ENCODE data around the gene ZC3H4.
"Not testable (repeated sequence)": the region's sequence is repeated elsewhere in the genome, so short reads cannot be mapped to it uniquely, and the experiment has no call there.

ZC3H4 gene

DNA sequence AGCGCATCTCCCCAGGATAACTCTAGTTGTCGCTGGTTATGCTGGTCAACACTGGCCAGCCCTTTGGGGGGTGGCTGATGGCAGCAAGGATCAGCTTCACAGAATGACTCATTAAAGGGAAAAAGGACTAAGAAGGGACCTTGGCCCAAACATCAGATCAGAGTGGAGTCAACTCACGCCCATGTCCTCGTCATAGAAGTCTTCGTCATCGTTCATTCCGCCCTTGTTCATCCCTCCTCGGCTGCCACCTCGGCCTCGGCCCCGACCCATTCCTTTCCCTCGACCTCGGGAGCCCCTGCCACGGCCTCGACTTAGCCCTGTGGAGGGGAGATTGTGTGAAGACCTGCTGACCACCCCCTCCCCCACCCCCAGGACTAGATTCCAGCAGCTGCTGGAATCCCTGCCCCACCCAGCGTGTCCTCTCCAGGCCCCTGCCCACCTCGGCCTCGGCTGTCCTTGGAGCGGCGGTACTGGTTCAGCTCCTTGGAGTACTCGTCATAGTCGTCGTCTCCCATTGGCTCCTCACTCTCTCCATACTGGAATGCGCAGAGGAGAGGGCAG lies 28.6 kb downstream of the ZC3H4 start:
- no peak for DNase-seq (ENCODE audit: low read depth in 2 of 2, low spot score in 1 of 2)

DNA sequence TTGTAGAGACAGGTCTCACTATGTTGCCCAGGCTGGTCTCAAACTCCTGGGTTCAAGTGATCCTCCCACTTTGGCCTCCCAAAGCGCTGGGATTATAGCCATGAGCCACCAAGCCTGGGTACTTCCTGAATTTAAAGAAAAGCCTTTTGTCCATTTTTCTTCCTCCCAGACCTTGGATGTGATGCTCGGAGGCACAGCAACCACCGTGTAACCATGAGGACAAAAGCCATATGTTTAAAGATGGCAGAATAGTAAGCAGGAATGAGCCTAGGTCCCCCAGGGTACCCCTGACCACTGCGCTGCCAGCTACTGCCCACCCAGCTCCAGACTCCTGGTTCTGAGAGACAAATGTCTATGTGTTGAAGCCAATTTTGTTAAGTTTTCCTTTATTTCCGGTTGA lies 31.1 kb downstream of the ZC3H4 start:
- DNase-seq (ENCODE audit: low read depth in 2 of 2, low spot score in 1 of 2) = no peak

DNA sequence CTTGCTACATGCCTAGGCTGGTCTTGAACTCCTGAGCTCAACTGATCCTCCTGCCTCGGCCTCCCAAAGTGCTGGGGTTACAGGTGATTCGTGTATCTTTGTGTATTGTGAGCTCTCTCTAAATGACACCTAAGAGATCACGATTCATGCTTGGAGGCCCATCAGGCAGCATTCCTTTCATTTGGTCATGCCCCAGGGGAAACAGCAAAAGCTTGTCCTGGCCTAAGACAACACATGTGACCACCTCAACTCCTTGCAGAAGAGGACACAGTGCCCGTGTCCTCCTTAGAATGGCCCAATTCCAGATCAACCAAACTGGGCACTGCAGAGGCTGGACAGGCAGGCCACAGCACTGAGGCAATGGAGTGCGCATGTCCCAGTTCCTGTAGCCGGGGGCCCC lies 32.5 kb downstream of the ZC3H4 start:
- no peak for DNase-seq (ENCODE audit: low read depth in 2 of 2, low spot score in 1 of 2)

DNA sequence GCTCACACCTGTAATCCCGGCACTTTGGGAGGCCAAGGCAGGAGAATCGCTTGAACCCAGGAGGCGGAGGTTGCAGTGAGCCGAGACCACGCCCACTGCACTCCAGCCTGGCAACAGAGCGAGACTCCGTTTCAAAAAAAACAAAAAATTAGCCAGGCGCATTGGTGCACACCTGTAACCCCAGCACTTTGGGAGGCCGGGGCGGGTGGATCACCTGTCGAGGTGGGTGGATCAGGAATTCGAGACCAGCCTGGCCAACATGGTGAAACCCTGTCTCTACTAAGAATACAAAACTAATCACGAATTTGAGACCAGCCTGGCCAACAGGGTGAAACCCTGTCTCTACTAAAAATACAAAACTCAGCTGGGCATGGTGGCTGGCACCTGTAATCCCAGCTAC lies 35.2 kb downstream of the ZC3H4 start:
- DNase-seq (ENCODE audit: low read depth in 2 of 2, low spot score in 1 of 2) = not testable (repeated sequence)

DNA sequence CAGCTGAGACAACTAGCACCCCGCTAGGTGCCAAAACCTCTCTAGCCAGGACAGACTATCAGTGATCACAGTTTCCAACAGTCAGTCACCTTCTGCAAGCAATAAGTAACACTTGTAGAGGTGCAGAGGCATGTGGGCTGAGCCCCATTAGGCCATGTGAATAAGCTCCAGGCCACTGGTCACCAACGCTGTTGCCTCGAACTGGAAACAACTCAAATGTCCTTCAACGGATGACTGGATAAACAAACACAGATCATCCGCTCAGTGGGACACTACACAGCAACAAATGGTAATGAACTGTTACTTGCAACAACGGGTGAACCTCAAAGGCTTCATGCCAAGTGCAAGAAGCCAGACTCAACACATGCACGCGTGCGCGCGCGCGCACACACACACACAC lies 37.6 kb downstream of the ZC3H4 start:
- no peak for DNase-seq (ENCODE audit: low read depth in 2 of 2, low spot score in 1 of 2)

DNA sequence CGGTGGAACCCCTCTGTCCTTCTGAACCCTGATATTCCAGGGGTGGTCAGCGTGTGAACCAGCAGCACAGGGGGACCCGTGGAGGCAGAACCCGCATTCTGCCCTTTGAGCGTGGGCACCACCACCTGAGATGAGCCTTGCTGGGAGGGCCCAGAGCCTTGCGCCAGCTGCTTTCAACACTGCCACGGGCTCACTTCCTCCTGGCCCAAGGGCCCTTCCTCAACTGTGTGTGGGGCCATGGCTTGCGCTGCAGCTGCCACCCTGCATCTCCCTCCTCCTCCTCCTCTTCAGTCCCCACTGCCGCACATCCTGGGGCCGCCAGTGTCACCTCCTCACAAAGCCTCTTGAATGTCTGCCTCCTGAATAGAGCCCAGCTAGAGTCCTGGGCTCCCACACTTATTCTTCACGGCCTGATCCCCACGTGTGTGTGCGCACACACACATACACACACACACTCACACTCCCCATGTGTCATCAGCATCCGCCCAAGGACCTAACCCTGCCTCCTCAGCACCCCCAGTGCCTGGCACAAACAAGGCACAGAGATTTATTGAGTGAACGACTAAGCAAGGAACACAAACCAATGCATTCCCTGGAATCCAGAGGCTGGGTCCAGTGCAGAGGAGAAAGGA lies 38.3 kb downstream of the ZC3H4 start:
- no peak for DNase-seq (ENCODE audit: low read depth in 2 of 2, low spot score in 1 of 2)

DNA sequence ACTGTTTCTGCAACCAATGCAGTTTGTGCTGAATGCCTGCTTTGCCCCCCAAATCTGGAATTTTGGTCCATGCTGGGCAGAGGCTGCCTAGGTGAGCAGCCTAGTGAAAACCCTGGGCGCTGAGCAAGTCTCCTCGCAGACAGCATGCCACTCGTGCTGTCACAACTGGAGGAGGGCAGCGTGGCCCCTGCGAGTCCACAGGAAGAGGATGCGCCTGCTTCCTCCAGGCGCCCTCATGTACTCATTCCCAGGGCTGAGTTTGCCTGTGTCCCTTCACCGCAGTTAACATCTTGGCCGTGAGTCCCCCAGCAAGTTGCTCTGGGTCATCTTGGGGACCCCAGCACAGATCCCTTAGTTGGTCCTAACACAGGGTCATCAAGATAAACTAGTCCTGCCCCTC lies 39.0 kb downstream of the ZC3H4 start:
- no peak for DNase-seq (ENCODE audit: low read depth in 2 of 2, low spot score in 1 of 2)

DNA sequence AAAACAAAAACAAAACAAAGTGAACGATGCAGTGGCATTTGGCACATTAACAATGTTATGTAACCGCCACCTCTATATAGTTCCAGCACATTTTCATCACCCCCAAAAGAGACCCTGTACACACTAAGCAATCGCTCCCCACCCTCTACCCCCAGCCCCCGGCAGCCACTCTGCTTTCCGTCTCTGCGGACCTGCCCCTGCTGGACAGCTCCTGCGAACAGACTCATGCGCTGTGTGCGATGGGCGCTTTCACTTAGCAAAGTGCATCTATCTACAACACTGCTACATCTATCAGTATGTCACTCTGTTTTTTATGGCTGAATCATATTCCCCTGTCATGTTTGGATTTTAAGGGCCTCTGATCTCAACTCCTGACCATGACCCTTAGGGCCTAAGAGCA lies 40.0 kb downstream of the ZC3H4 start:
- DNase-seq (ENCODE audit: low read depth in 2 of 2, low spot score in 1 of 2) = no peak

DNA sequence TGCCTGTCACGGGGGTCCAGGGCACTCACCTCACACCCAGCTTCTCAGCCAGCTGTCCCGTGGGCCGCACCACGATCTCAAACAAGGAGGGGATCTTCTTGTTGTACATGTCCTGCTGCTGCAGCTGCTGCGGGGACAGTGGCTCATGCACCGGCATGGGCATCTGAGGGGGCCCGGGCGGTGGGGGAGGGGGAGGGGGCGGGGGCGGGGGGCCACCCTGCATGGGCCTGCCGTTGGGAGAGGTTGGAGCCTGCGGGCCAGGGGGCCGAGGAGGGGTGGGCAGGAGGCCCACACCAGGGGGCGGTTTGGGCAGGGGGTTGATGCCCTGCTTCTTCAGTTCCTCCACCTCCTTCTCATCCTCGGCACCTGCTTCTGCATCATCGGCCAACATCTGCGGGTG lies 41.3 kb downstream of the ZC3H4 start:
- no peak for DNase-seq (ENCODE audit: low read depth in 2 of 2, low spot score in 1 of 2)

DNA sequence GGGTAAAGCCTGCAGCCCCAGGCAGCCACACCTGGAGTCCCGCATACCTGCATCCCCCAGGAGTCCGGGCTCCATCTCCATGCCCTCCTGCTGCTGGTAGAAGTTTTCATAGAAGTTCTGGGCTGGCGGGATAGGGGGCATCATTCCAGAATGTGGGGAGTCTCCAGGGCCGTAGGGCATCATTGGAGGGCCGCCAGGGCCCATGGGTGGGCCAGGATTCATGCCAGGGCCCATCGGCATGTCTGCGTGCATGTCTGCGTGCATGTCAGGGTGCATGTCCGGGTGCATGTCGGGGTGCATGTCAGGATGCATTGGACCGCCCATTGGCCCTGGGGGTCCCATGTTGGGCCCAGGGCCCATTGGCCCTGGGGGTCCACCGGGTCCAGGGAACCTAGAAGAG lies 41.8 kb downstream of the ZC3H4 start:
- DNase-seq (ENCODE audit: low read depth in 2 of 2, low spot score in 1 of 2) = no peak

DNA sequence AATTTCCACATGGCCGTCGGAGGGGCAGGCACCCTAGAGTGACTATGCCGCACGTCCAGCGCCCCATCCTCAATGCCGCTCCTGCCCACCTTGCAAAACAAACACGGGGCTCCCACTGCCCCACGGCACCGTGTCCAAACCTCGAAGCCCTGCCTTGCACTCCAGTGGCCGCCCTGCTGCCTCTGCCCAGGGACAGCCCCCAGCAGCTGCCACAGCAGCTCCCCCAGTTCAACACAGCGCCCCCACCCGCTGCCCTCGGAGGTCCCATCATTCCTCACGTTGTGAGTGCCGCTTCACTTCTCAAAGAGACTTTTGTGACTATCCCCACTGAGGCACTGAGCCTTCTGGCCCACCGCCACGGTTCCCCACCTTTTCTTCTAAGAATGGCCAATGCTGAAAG lies 42.8 kb downstream of the ZC3H4 start:
- no peak for DNase-seq (ENCODE audit: low read depth in 2 of 2, low spot score in 1 of 2)

DNA sequence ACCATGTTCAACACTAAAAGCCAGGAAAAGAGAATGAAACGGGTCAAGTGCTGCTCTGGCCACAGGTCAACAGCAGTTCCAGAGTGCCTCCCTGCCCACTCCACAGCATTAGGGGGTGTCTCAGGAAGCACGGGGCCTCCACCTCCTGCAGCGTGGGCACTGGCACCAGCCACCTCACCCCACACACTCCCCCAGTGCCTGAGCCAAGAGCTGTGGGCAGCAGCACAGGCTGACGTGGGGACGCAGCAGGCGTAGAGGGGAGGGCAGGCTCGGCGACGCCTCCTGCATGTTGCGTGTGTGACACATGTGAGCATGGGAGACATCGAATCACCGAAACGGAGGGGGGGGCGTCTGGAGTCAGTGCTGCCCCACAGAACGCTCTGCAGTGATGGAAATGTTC lies 43.8 kb downstream of the ZC3H4 start:
- DNase-seq (ENCODE audit: low read depth in 2 of 2, low spot score in 1 of 2) = no peak

DNA sequence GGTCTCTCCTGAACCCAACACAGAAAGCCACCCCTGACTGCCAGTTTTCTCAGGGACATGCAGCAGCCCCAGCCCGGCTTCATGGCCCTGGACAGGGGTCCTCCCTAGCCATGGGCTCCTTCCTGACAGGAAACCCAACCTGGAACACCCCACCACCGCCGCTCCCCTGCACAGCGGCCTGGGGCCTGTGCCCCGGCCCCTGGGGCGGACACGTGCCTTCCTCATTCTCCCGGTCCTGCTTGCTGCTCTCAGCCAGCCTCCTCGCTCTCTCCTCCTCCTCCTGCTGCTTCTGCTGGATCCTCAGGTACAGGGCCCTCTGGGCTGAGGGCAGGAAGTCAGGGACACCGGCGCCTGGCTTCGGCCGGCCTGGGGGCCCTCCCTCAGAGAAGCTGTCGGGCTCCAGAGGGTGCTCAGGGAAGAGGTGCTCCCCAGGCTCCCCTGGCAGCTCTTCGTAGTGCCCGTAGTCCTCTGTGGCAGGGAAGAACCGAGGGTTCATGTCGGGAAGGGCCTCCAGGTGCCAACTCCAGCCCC lies 44.6 kb downstream of the ZC3H4 start:
- no peak for DNase-seq (ENCODE audit: low read depth in 2 of 2, low spot score in 1 of 2)

DNA sequence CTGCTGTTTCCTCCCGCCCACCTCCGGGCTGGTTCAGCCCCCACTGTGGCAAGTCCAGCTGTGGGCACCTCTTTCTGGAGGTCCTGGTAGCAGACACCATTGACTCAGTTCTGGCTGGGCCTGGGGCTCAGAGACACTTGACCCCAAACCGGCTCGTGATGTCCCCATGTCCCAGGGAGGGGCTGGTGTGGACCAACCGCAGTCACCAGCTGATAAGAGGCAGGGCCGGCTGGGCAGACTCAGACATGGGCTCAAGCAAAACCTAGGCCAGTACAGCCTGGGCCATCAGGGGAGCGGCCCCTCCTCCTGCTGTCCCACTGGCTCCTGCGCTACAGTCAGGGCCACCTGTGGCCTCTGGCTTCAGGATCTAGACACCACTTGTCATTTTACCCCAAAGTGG lies 45.3 kb downstream of the ZC3H4 start:
- no peak for DNase-seq (ENCODE audit: low read depth in 2 of 2, low spot score in 1 of 2)

DNA sequence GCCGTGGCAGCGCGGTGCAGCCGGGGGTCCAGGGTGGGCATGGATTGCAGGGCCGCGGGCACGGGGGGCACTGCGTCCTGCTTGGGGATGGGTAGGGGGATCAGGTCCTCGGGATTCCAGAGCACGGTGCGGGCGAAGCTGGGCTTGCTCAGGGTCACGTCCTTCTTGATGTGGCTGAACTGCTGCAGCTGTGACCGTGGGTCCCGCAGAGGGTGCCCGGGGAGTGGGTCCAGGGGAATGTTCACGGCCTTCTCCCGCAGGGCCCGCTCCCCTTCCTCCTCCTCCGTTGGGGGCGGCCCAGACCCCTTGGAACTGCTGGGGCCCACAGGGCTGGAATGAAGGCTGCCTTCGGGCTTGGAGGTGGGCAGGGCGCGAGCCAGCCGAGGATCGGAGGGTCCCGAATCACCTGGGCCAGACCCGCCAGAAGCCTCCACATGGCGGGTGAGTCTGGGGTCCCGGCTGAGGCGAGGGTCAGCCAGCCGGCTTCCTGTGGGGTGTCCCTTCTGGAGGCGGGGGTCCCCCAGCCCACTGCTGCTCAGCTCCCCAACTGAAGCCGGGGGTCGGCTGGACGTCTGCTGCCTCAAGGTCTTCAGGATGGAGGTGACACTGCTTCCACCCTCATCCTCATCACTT lies 46.2 kb downstream of the ZC3H4 start:
- no peak for DNase-seq (ENCODE audit: low read depth in 2 of 2, low spot score in 1 of 2)

DNA sequence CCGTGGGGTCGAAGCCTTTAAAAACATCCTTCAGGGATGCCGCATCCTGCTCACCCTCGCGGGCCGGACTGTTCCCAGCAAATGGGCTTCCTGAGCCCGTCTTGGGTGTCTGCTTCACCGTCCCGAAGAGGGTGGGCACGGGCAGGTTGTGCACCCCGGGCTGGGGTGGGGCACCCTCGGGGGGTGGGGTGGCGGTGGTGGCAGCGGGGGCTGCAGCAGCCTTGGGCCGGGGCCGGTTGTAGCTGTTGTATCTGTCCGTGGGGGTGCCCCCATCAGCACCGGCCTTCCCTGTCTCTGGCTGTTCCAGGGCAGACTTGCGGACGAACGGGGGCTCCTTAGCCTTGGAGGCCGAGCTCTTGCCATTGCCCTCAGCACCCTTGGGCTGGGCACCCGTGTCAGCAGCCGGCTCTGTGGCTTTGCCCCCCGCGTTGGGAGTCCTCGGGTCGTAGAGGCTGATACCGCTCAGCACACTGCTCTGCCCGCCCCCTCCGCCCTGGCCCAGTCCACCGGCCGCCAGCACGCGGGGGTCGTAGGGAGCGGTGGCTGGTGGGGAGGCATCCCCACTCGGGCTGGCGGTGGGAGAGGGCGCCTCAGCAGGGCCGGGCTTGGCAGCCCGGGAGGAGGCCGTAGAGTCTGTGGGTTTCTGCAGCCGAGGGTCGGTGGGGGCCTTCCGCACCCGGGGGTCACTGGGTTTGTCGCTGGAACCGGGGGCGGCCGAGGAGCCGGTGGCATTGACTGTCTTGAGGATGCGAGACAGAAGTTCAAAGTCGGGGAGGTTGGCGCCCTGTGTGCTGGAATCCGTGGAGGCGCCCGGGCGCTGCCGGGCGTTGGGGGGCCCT lies 47.0 kb downstream of the ZC3H4 start:
- DNase-seq (ENCODE audit: low read depth in 2 of 2, low spot score in 1 of 2) = no peak

DNA sequence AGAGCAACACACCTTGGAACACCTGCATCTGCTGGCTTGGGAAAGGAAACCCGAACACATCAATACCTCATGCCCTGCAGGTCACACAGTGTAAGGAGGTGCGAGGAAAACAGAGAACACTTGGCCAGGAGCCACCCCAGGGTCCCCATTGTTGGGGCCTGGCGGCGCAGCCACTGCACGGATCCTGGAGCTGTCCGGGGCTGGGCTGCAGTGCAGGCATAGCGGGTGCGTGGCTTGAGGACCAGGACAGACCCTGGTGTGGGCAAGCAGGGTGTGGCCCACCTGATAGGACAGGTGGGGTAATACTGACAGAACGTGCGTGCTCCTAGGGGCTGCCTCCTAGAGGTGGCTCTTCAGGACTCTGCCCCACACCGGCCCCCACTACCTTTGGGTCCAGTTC lies 48.3 kb downstream of the ZC3H4 start:
- DNase-seq (ENCODE audit: low read depth in 2 of 2, low spot score in 1 of 2) = no peak

DNA sequence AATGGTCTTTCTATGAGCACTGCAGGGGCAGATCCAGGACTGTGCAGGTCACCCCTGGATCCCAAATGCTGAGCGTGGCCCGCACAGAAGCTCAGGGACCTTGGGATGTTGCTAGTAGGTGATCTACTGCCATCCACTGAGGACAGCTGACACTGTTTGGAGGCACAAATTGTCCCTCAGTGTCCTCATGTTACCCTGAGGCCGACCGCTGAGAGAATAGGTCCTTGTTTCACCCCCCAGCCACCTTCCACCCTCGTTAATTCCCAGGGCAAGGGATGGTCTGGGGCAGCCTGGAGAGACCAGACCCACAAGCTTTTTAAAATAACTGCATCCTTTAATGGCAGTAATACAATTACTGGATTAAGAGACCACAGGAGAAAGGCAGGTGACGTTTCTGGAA lies 49.7 kb downstream of the ZC3H4 start:
- no peak for DNase-seq (ENCODE audit: low read depth in 2 of 2, low spot score in 1 of 2)

DNA sequence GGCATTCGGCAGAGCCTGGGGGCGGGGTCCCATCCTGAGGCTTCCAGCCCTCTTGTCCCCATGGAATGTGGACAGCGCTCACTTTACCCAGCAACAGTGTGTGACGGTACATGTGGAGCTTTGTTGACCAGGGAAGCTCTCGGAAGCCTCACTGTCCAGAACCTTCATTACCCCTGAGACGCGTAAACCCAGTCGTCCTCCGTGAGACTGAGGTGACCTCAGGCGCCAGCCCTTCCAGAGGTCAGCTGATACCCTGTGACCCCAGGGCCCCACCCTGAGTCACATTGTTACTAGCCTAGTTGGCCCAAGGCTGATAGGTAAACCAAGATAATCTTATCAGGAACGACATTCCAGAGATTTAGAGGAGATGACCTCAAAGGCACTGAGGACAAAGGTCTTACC lies 55.0 kb downstream of the ZC3H4 start:
- no peak for DNase-seq (ENCODE audit: low read depth in 2 of 2, low spot score in 1 of 2)

DNA sequence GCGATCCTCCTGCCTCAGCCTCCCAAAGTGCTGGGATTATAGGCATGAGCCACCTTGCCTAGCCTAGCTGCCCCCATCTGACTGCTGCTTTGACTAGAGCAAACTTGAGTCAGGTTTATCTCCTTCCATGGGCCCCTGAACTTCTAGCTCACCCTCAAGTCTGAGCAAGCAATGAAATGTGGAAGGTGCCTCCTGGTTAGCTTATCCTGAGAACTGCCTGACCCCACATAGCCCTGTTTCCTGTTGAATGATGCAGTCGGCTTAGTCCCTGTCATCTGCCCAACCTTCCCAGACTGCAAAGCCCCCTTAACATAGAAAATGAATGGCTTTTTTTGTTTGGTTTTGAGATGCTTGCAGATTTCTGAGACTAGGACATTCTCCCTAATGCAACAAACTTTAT lies 56.2 kb downstream of the ZC3H4 start:
- DNase-seq (ENCODE audit: low read depth in 2 of 2, low spot score in 1 of 2) = no peak

DNA sequence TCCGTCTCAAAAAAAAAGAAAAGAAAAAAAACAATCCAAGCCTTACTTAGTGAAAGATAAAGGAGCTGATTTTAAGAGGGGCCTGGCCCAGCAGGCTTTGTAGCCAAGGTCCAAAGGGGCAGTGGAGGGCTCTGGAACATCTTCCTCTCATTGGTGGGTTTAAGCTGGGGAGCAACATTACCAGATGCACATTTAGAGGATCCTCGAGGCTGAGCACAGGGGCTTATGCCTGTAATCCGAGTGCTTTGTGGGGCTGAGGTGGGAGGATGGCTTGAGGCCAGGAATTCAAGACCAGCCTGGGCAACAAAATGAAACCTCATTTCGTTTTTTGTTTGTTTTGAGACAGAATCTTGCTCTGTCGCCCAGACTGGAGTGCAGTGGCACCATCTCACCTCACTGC lies 57.2 kb downstream of the ZC3H4 start:
- no peak for DNase-seq (ENCODE audit: low read depth in 2 of 2, low spot score in 1 of 2)

DNA sequence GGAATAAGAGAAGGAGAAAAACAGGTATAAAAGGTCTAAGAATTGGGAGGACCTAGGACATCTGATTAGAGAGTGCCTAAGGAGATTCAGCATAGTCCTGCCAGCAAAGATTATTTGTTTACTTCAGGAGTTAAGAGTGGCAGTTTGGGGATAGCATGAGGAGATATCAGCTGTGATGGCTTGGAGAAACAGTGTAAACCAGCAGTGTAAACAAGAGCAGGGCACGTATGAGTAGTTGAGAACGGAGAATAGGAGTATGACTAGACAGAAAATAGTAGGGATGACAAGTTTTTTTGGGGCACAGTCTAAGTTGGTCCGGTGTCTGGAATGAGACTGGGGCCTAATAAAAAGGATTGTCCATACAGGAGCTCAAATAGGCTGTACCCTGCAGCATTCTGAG lies 63.0 kb downstream of the ZC3H4 start:
- DNase-seq (ENCODE audit: low read depth in 2 of 2, low spot score in 1 of 2) = not testable (repeated sequence)
